HG02678 (cell line): ENCODE measurements around the gene RHOV.
"Not testable (repeated sequence)": the region's sequence is repeated elsewhere in the genome, so short reads cannot be mapped to it uniquely, and the experiment has no call there.

Experiments used
- ATAC-seq: cut with Tn5 transposase; IDR thresholded peaks from one replicate; pipeline ENCODE4 v1.9.1; 2021; ENCODE audit warnings: mild to moderate bottlenecking, moderate library complexity; ENCODE audit not compliant: unreplicated experiment

The RHOV gene

DNA sequence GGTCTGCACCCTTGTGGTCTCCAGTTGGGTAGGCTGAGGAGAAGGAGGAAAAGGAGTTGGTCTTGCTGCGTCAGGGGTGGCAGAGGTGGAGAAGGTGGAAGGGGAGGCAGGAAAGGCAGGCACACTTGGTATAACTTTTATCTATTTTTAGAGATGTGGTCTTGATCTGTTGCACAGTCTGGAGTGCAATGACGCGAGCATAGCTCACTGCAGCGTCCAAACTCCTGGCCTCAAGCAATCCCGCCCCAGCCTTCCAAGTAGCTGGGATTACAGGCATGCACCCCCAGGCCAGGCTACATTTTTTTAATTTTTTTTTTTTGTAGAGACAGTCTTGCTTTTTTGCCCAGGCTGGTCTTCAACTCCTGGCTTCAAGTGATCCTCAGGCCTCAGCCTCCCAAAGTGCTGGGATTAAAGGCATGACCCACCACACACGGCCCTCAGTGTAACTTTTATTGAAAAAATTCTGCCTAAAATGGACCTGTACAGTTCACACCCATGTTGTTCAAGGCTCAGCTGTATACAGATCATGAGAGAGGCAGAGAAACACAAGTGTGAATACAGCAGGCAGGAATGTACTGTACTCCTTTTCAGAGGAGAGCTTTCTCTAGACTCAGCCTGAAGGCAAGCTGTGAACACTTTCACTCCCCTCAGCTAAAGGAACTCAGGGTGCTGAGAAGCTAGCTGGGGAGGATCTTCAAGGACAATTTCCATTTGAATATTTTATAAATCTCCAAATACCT is 2.1 kb upstream of the RHOV start:
- ATAC-seq, result no peak

DNA sequence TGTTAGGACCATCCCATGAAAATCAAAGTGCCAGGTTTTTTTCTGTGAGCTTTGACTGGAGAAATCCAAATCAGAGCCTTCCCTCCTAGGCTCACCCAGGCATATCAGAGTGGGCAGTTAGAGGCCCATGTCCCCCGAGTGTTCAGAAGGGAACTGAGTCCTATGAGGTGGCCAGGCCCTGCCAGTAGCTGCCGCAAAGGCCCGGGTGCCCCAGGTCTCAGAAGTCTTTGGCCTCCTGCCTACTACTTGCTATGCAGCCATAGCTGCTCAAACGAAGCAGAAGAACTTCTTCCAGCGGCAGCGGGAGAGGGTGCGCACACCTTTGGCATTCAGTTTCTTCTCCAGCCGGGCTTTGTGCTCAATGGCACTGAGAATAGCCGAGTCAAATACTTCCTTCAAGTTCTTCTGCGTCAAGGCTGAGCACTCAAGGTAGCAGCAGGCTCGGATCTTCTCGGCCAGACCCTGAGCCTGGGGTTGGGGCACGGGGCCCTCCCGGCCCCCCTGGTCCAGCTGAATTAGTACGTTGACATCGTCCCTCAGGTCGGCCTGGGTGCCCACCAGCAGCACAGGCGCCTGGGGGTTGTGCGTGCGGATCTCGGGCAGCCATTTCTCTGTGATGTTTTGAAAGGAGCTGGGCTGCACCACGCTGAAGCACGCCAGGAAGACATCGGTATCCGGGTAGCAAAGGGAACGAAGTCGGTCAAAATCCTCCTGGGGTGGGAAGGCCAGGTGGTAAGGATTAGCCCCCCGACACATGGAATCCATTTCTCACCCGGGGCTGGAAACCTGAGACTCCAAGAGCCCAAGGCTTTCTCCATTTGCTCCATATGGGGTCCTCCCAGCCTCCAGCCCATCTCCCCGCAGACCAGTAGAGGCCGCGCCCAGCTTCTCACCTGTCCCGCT is 992 bp downstream of the RHOV start:
- no peak for ATAC-seq

DNA sequence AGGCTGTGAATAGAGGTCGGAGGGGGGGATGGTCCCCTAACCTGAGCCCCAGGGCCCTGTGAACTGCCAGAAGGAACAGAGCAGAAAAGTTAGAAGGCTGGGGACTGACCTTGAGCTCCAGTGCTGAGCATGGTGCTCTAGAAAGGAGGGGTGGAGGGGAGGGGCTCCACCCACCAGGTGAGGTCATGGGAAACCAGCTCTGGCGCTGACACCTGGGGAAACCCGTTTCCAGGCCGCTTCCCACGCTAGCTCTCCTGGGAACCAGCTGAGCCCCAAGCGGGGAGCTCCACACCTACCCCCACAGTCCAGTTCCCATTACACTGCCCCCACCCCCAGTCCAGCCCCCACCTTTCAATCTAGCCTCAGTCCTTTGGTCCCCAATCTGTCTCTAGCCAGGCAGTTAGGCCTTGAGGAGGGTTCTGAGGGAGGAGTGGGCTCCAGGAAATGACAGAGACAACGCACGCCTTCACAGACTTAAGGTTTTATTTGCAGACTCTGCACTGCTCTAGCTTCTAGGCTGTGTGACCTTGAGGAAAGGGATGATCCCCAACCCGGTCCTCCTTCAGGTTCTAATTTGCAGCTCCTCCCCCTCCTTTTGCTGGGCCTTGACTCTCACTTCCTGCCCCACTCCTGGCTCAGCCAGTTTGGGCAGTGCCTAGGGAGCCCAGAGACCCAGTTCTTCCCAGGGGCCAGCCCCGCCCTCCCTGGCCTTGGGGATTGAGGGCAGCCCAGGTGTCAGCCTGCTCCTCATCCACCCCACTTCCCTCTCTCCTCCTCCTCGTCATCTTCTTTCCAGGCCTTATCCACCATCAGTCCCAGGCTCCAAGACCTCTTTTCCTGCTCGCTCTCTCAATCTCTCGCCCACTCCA is 2.1 kb downstream of the RHOV start:
- peak; percentile 35 for ATAC-seq

DNA sequence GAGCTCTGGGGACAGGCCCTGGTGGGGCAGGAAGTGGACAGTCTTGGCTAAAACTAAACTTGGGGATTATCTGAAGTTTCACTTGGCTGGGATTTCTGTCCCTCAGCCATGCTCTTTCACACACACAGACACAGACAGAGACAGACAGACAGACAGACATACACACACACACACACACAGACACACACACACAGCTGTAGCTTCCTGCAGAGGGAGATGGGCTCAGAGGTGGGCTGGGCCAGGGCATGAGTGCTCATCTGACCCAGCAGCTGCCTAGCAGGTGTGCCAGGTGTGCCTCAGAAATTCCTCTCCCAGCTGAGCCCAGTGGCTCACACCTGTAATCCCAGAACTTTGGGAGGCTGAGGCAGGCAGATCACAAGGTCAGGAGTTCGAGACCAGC is 3.3 kb downstream of the RHOV start:
- ATAC-seq, result no peak

DNA sequence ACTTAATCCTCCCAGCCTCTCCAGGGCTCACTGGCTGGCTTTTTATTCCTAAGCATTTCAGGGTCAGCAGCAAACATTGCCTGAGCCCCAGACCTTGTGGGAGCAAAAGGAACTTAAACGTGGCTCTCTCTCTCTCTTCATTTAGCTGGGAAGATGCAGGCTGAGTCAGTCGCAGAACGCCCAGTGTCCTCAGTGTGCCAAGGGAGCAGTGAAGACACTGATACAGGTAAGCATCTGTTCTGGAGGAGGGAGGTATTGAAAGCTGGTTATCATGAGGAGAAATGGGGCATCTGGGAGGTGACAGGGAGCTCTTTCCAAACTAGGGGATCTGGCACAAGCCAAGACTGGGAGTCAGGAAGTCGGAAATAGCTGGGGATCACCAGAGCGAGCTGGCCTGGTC is 4.3 kb downstream of the RHOV start:
- no peak for ATAC-seq

DNA sequence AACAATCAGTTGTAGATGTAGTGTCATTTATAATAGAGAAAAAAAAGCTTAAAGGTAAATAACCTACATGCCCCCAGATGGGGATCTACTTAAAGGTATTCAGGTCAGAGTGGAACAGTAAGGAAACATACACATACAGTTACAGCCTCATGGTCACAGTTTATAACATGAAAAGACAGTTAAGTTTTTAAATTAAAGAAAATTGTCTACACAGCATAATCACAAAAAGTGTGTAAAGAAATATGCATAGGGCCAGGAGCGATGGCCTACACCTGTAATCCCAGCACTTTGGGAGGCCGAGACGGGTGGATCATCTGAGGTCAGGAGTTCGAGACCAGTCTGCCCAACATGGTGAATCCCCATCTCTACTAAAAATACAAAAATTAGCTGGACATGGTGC is 6.8 kb downstream of the RHOV start:
- no peak for ATAC-seq

DNA sequence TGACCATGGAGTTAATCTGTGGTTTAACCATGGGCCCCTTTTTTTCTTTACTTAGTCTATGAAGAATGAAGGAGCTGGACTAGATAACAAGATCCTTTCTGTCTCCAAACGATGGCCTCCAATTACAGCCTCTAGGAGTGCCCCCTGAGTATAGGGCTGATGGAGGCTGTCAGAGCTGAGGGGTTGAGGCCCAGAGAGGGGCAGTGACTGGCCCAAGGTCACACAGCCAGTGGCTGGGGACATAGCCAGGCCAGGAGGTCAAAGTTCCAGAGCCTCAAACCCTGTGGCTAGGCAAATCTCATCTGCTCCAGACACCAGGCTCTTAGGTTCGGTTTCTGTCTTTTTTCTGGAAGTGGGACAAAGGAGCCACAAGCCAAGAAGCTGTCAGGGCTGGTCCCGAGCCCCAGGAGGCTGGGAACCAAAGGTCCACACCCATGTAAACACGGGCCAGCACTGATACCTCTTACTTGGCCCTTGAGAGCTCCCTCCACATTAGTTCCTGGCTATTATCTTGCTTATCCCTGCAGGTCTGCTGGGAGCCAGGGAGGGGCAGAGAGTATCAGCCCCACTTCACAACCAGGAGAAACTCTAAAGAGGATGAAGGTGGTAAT is 10.3 kb downstream of the RHOV start:
- ATAC-seq, result no peak

DNA sequence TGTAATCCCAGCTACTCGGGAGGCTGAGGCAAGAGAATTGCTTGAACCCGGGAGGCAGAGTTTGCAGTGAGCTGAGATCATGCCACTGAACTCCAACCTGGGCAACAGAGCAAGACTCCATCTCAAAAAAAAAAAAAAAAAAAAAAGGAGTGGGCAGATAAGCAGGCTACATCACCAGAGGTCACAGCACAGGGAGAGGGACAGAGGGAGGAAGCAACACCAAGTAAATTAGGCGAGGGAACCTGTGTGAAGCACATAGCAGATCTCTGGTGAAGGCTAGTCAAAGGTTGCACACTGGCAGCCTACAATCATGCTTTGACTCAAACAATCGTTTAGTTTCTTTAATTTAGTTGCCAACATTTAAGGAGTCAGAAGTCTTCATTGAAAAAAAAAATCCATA is 12.9 kb downstream of the RHOV start:
- ATAC-seq, result not testable (repeated sequence)

GRCh38 chr15:40859206-40859851 is 14.7 kb downstream of the RHOV start:
- ATAC-seq, result peak; percentile 66

DNA sequence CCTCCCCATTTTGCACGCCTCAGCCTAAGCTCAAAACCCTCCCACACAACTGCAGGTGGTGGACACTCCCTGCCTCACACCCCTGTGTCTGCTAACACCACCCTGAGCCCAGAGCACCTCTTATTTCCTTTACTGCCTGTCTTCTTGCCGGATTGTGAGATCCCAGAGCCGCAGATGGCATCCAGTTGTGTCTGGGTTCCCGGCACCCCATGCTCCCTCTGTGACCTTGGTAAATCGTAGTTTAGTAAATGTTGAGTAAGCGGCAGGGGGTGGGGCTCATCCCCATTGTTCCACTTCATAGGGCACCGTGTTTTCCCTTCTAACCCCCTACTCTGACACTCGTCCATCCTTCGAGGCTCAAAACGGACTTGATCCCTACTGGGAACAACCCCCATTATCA is 15.3 kb downstream of the RHOV start:
- no peak for ATAC-seq

- ATAC-seq, result peak; percentile 70
These were observed 16.3 kb downstream of the RHOV start for GRCh38 chr15:40857601-40858341.

DNA sequence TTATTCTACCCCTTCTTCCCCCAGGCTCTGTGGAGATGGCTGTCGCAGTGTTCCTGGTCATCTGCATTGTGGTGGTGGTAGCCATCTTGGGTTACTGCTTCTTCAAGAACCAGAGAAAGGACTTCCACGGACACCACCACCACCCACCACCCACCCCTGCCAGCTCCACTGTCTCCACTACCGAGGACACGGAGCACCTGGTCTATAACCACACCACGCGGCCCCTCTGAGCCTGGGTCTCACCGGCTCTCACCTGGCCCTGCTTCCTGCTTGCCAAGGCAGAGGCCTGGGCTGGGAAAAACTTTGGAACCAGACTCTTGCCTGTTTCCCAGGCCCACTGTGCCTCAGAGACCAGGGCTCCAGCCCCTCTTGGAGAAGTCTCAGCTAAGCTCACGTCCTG is 17.3 kb downstream of the RHOV start:
- no peak for ATAC-seq

GRCh38 chr15:40855706-40856234 is 18.3 kb downstream of the RHOV start:
- ATAC-seq, result no peak

- ATAC-seq, result no peak
These were observed 19.9 kb downstream of the RHOV start for GRCh38 chr15:40854161-40854560.

- ATAC-seq, result no peak
These were observed 20.7 kb downstream of the RHOV start for GRCh38 chr15:40853241-40853890.

GRCh38 chr15:40852529-40852928 is 21.5 kb downstream of the RHOV start:
- no peak for ATAC-seq

DNA sequence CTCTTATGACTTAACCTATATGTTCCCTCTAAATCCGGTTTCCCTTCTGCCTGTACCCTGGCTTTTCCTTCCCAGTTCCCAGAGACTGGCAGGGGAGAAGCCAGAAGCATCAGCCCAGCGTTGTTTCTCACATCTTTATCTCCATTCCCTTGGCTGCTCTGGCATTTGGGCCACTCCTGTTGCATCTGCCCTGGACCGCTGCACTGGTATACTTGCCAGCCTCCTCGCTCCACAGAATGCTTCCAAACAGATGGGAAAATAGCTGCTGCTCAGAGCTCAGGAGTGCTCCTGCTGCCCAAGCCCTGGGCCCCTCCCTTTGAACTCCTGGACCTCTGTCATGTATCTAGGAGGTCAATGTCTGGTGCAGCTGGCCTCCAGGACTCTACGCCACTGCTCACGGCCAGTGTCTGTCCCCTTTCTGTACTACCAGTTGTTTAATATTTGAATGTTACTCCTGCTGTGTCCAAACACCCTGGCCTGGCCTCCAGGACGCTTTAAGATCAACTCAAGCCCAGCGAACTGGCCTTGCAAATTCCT is 23.4 kb downstream of the RHOV start:
- no peak for ATAC-seq

GRCh38 chr15:40847223-40847961 is 26.6 kb downstream of the RHOV start:
- peak; percentile 74 for ATAC-seq
